IPS-NIHi7 (cell line): ENCODE measurements around the gene ZNF652.
"Not testable (repeated sequence)": the region's sequence is repeated elsewhere in the genome, so short reads cannot be mapped to it uniquely, and the experiment has no call there.

ENCODE experiments used
- DNase-seq: peaks from one replicate; pipeline ENCODE4 v3.0.0; 2012; ENCODE audit warnings: mixed read lengths; ENCODE audit errors: extremely low spot score

ZNF652 gene

GRCh38 chr17:49261540-49261939 is 100.5 kb downstream of the ZNF652 start:
- DNase-seq: not testable (repeated sequence)

DNA sequence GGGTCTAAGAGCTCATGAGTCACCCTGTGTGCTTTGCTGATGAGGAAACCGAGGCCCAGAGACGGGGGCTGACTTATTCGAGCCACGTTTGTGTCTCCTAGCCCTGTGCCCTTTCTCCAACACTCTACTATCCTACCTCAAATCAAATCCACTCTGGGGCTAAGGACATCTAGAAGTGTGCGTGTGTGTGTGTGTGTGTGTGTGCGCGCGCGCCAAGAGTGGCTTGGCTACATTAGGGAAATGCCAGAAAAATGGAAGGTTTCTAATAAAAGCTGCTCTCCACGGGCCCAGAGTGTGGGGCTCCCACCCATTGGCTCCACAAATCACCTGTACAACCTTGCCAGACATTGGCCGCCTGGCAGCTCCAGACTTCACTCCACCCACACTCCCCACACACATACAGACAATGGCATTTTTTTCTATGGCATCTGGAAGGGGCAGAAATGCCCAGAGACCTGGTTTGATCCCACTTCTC is 101.2 kb downstream of the ZNF652 start:
- no peak for DNase-seq

DNA sequence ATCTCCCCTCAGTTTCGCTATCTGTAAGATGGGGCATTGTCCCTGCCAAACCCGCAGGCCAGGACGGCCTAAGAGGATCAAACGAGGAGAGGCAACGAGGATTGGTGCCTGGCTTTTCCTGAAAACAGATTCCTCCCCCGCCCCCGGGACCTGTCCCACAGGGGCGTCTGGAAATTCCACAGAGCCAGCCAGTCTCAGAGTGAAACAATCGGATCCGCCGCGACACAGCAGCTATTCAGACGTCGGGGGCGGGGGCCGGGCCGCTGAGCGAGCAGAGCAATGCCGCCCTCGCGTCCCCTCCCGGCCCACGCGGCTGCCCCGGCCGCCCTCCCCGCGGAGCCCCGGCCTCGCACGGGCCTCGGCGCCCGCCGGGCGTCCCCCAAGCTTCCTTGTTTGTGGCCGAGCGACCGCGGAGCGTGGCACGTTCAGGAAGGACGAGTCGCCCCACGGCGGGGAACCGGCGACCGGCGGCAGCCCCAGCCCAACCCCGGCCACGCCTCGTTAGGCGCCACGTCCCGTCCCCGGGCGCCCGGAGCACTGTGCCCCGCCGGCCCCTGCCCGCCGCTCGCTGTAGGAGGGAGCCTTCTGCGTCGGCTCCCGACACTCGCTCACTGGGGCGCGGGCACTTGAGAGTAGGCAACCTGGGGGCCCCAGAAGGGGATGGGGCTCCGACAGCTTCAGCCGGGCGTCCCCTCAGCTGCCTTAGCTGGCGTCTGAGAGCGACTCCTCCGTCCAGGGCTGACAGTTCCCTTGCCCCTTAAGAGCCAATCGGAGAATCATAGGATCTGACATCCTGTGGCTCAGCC is 101.8 kb downstream of the ZNF652 start:
- DNase-seq: peak; percentile 78

GRCh38 chr17:49259663-49260010 is 102.4 kb downstream of the ZNF652 start:
- DNase-seq: no peak

- no peak for DNase-seq
Measured at GRCh38 chr17:49258394-49258793, 103.7 kb downstream of the ZNF652 start.

GRCh38 chr17:49255125-49255524 is 106.9 kb downstream of the ZNF652 start:
- DNase-seq: no peak

GRCh38 chr17:49254066-49254465 is 108.0 kb downstream of the ZNF652 start:
- DNase-seq: no peak

- DNase-seq: no peak
Measured at GRCh38 chr17:49252148-49252695, 109.8 kb downstream of the ZNF652 start.

GRCh38 chr17:49249890-49250522 is 112.0 kb downstream of the ZNF652 start:
- no peak for DNase-seq

GRCh38 chr17:49249292-49249794 is 112.7 kb downstream of the ZNF652 start:
- DNase-seq: no peak

DNA sequence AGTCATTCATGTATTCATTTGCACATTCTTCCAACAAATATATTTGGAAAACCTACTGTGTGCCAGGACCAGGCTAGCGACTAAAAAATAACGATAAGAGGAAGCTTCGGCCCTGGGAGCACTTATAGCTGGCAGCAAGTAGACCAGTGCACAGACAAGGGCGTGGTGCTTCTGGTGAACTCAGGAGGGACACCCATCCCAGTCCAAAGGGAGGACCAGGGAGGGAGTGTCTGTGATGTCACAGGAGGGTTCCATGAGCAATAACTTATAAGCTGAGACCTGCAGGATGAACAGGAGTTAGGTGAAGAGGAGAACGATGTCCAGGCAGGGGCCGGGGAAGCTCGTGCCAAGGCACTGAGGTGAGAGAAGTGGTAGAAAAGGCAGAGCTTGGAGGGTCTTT is 114.1 kb downstream of the ZNF652 start:
- DNase-seq: no peak

- DNase-seq: no peak
Measured at GRCh38 chr17:49244839-49245238, 117.2 kb downstream of the ZNF652 start.
